Thyroid gland (tissue), 4 donors: ENCODE results near the gene CTNNA3. TPM values are rescaled to one million over a fixed set of nuclear protein-coding genes. Genes with fewer than 3 reads are reported as not detected.

ENCODE experiments used
- DNase-seq, 2 donors: peaks; one replicate each; pipeline ENCODE4 v3.0.0-alpha.2; 2019
- H3K27ac ChIP-seq, 3 donors: fragments of 200-600 bp; sonication (generic); 1 replicate in 2 of 3; 2 replicates in 1 of 3; pipeline ENCODE4 v1.5.1; 2016 to 2019; ENCODE audit warnings: mild to moderate bottlenecking in 1 of 3, moderate library complexity in 1 of 3
- H3K27me3 ChIP-seq: fragments of 200-600 bp; sonication (generic); one replicate; pipeline ENCODE4 v1.5.1; 2019
- H3K36me3 ChIP-seq, 2 donors: fragments of 200-600 bp; sonication (generic); one replicate each; pipeline ENCODE4 v1.5.1; 2016 to 2019
- H3K4me1 ChIP-seq, 2 donors: fragments of 200-600 bp; sonication (generic); one replicate each; pipeline ENCODE4 v1.5.1; 2017 to 2019
- H3K4me3 ChIP-seq, 3 donors: fragments of 200-600 bp; sonication (generic); replicated peaks in 1 of 3; 1 replicate in 2 of 3; 2 replicates in 1 of 3; pipeline ENCODE4 v1.5.1; 2016; ENCODE audit warnings: mild to moderate bottlenecking in 1 of 3
- H3K9me3 ChIP-seq: fragments of 200-600 bp; sonication (generic); one replicate; pipeline ENCODE4 v1.5.1; 2017
- CTCF ChIP-seq, 6 experiments: fragments of 200-600 bp in 3 of 6; fragments of 450-650 bp in 3 of 6; sonication (generic) in 3 of 6; IDR thresholded peaks; one replicate each; pipeline ENCODE4 v1.5.1; 2016 to 2019; ENCODE audit warnings: antibody characterized with exemption in 6 of 6, mild to moderate bottlenecking in 2 of 6, inconsistent platforms in 1 of 6, moderate library complexity in 1 of 6
- POLR2A ChIP-seq, 2 donors: fragments of 450-650 bp; IDR thresholded peaks; one replicate each; pipeline ENCODE4 v1.6.1; 2017; ENCODE audit warnings: antibody characterized with exemption in 2 of 2, mild to moderate bottlenecking in 2 of 2, moderate library complexity in 1 of 2
- WGBS, 2 donors: methylation state at CpG; one replicate each; pipeline ENCODE4 v1.1.5; 2017; 5-methylcytosine and 5-hydroxymethylcytosine counted together
- intact Hi-C: fragments of 100-400 bp; cut with DNase I; formaldehyde crosslinking; loops from one replicate; pipeline ENCODE4 v1.15.1; 2023
- total RNA-seq, 4 donors: library from RNA; depleted of rRNA; stranded (reverse); fragments of >200 nt; gene quantifications; one replicate each; pipeline ENCODE4 v1.2.3, GENCODE V29; 2016

Gene CTNNA3
- total RNA-seq, 4 donors from 2014 or later: 0.11 to 0.79 (median 0.13) TPM; not detected in 1

- Histone ChIP-seq H3K9me3 (no peaks in the 10 kb centered on the region), H3K36me3 (no peaks in the 10 kb centered on the region), H3K4me3 (no peak overlapping the region), H3K27me3 (no peaks in the 10 kb centered on the region), H3K4me1 (no peaks in the 10 kb centered on the region), H3K27ac (no peak overlapping the region)
- intact Hi-C loops: no loop called here
- DNase-seq: no peak
- whole genome bisulfite sequencing, 2 donors: 86 to 87% methylated on average over 1 of the region's 1 CpG
- no peak for TF ChIP-seq POLR2A (IDR thresholded peaks at IDR 0.05)
- no peak for TF ChIP-seq CTCF (IDR thresholded peaks at IDR 0.05)
Measured at GRCh38 chr10:66805612-66806011, 890.4 kb downstream of the CTNNA3 start.

- intact Hi-C loops: no loop called here
- no peak for DNase-seq
- 62 to 63% methylated on average over 3 of the region's 3 CpGs for WGBS, 2 donors
Measured at GRCh38 chr10:66804962-66805361, 891.0 kb downstream of the CTNNA3 start.

GRCh38 chr10:66803174-66803573, 892.8 kb downstream of the CTNNA3 start:
- Histone ChIP-seq H3K4me3 (no peak overlapping the region), H3K27me3 (no peaks in the 10 kb centered on the region), H3K4me1 (no peaks in the 10 kb centered on the region), H3K9me3 (no peaks in the 10 kb centered on the region), H3K27ac (no peak overlapping the region), H3K36me3 (no peaks in the 10 kb centered on the region)
- no peak for TF ChIP-seq POLR2A (IDR thresholded peaks at IDR 0.05)
- no peak for TF ChIP-seq CTCF (IDR thresholded peaks at IDR 0.05)
- intact Hi-C loops: no loop called here
- WGBS, 2 donors: 50 to 57% methylated on average over 3 of the region's 3 CpGs
- no peak for DNase-seq

More at GRCh38 chr10:66804962-66805361, 891.0 kb downstream of the CTNNA3 start:
- H3K27me3 ChIP-seq: no peaks in the 10 kb centered on the region
- H3K4me3 ChIP-seq: no peak overlapping the region
- H3K4me1 ChIP-seq: no peaks in the 10 kb centered on the region
- H3K27ac ChIP-seq: no peak overlapping the region
- no peaks in the 10 kb centered on the region for H3K36me3 ChIP-seq
- no peak for TF ChIP-seq CTCF (IDR thresholded peaks at IDR 0.05)
- TF ChIP-seq POLR2A (IDR thresholded peaks at IDR 0.05): no peak
- no peaks in the 10 kb centered on the region for H3K9me3 ChIP-seq

GRCh38 chr10:66799474-66799873, 896.5 kb downstream of the CTNNA3 start:
- 73 to 83% methylated on average over 2 of the region's 2 CpGs for WGBS, 2 donors
- Histone ChIP-seq H3K27ac (no peak overlapping the region), H3K27me3 (no peaks in the 10 kb centered on the region), H3K4me1 (no peaks in the 10 kb centered on the region), H3K9me3 (no peaks in the 10 kb centered on the region), H3K4me3 (no peak overlapping the region), H3K36me3 (no peaks in the 10 kb centered on the region)
- intact Hi-C loops: no loop called here
- no peak for DNase-seq
- TF ChIP-seq POLR2A (IDR thresholded peaks at IDR 0.05) (no peak), CTCF (IDR thresholded peaks at IDR 0.05) (no peak)

GRCh38 chr10:66795866-66796265, 900.1 kb downstream of the CTNNA3 start:
- H3K36me3 ChIP-seq: no peaks in the 10 kb centered on the region
- H3K9me3 ChIP-seq: no peaks in the 10 kb centered on the region
- H3K4me3 ChIP-seq: no peak overlapping the region
- intact Hi-C loops: no loop called here
- WGBS, 2 donors: 51 to 76% methylated on average over 2 of the region's 2 CpGs
- no peaks in the 10 kb centered on the region for H3K27me3 ChIP-seq
- no peak for DNase-seq
- TF ChIP-seq POLR2A (IDR thresholded peaks at IDR 0.05) (no peak), CTCF (IDR thresholded peaks at IDR 0.05) (no peak)
- H3K4me1 ChIP-seq: no peaks in the 10 kb centered on the region
- H3K27ac ChIP-seq: no peak overlapping the region
